ENCODE data around the gene CSTF1.

CSTF1 gene

DNA sequence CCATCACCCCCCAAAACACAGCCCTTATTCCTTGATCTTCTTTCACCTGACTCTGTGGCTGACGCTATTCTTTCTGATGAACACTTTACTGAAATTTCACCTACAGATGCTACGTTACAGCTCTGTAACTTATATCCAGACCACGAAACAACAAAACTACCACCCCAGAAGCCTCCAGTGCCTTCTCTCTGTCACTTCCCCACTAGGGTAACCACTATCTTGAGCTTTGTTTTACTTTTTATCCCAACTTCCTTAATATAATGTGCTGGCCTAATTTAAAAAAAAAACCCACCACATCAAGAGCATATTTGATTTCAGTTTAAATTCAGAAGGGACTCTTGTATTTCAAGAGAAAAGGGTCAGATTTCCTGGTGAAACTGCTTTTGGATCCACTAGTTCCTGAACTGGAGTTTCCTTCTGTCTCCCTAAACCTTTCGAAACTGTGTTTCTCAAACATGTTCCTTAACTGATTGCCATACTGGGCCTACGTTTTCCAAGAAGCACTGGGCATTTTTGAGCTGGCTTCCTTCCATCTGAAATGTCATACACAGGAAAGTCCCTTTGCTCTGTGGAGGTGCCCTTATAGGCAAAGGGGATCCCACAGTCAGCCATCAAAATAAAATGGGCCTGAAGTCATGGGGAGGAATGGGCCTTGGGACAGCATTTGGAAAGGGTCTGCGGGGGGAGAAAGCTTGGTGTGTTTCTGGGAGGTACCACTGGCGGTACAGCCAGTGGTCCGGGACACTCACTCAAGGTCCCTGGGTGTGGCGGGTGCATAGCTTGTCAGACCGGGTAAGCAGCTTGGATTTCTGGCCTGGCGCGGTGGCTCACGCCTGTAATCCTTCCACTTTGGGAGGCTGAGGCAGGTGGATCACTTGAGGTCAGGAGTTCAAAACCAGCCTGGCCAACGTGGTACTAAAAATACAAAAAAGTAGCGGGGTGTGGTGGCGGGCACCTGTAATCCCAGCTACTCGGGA is 50.2 kb downstream of the CSTF1 start:
- H3K27me3 ChIP-seq (ENCODE audit: control insufficient read depth, insufficient read depth, low read length): no peaks in the 10 kb centered on the region
- H3K9ac ChIP-seq (ENCODE audit: low read length): no peak overlapping the region
- no peak overlapping the region for H3K4me3 ChIP-seq (ENCODE audit: low read depth, low read length)
- no peaks in the 10 kb centered on the region for H3K36me3 ChIP-seq (ENCODE audit: control insufficient read depth, insufficient read depth, low read length)
- no peak overlapping the region for H3K27ac ChIP-seq (ENCODE audit: low read depth, low read length)
- H3K9me3 ChIP-seq (ENCODE audit: control insufficient read depth, insufficient read depth, low read depth, low read length): no peaks in the 10 kb centered on the region
- H3K4me1 ChIP-seq (ENCODE audit: control insufficient read depth, insufficient read depth, low read length): peaks cover 10% of the 10 kb centered on the region; the same call in 1 of the 2 replicates

DNA sequence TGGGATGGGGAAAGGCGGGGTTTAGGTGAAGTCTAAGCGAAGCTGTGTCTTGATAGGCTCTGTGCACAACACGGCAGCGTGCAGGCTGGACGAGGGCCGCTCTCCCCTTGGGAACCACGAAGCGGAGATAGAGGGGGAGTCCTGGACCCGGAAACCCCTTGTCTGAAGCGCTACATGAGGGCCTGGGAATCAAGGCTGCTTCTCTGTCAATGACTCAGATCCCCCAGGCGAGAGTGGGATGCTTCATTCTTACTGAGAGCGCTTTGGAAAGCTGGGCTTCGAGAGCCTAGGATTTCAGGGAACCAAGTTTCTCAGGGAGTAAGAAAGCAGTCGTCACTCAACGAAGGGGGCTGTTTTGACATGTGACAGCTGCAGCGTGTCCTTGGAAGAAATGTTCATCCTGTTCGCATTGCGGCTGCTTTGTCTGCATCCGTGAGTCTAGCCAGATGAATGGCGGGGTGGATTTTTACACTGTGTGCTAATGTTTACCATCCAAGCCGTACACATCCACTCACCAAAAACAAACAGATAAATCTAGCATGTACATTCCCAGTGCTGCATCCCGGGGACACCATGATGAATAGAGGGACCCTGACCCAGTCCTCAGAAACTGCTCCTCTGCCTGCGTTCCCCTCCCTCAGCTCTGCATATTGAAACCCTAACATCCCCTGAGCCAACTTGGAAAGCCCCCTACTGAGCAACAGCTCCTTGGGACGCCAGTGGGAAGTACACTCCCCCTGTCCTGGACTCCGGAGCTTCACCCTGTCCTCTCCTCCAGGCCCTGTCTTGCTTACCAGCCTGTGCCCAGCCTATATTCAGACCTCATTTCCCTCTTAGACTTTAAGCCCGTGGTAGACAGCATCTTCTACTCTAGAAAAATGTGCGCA is 51.5 kb downstream of the CSTF1 start:
- Histone ChIP-seq H3K9ac (ENCODE audit: low read length) (no peak overlapping the region), H3K27ac (ENCODE audit: low read depth, low read length) (no peak overlapping the region), H3K36me3 (ENCODE audit: control insufficient read depth, insufficient read depth, low read length) (no peaks in the 10 kb centered on the region), H3K4me3 (ENCODE audit: low read depth, low read length) (no peak overlapping the region), H3K4me1 (ENCODE audit: control insufficient read depth, insufficient read depth, low read length) (peaks cover 10% of the 10 kb centered on the region; the same call in 1 of the 2 replicates), H3K27me3 (ENCODE audit: control insufficient read depth, insufficient read depth, low read length) (no peaks in the 10 kb centered on the region), H3K9me3 (ENCODE audit: control insufficient read depth, insufficient read depth, low read depth, low read length) (no peaks in the 10 kb centered on the region)

DNA sequence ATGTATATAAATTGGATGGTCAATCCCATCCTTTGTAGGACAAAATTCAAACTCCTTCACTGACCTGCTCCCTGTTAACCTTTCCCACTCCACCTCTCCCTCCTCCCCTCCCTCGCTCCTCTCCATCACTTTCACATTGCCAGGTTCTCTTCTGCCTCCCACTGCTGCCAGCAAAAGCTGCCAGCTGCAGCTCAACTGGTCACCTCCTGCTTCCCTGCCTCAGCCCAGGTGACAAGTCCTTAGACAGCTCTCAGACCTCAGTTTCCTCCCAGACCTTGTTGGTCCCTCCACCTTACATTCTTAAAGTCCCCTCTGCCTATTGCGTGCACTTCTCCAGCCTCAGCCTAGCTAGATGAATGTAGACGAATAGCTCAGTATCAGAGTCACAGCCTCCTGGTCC is 52.7 kb downstream of the CSTF1 start:
- Histone ChIP-seq H3K4me1 (ENCODE audit: control insufficient read depth, insufficient read depth, low read length) (peaks cover 10% of the 10 kb centered on the region; the same call in 1 of the 2 replicates), H3K9ac (ENCODE audit: low read length) (no peak overlapping the region), H3K4me3 (ENCODE audit: low read depth, low read length) (no peak overlapping the region), H3K9me3 (ENCODE audit: control insufficient read depth, insufficient read depth, low read depth, low read length) (no peaks in the 10 kb centered on the region), H3K36me3 (ENCODE audit: control insufficient read depth, insufficient read depth, low read length) (no peaks in the 10 kb centered on the region), H3K27ac (ENCODE audit: low read depth, low read length) (no peak overlapping the region), H3K27me3 (ENCODE audit: control insufficient read depth, insufficient read depth, low read length) (no peaks in the 10 kb centered on the region)

DNA sequence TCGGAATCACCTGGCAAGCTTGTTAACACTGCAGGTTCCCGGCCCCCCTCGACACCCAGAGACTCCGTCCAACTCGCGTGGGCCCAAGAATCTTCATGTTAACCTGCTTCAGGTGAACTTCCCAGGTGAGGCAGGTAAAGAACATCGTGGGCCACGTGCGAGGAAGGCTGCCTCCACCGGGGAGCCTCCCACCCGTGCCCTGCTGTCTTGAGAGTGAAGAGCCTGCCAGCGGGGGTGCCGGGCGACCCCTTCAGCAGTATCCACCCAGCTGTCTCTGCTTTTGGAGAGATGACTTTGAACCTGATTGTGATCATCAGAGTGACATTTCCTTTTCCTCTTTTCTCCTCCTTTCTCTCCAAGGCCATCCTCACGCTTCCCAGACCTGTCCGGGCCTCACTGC is 53.1 kb downstream of the CSTF1 start:
- Histone ChIP-seq H3K27ac (ENCODE audit: low read depth, low read length) (no peak overlapping the region), H3K9ac (ENCODE audit: low read length) (no peak overlapping the region), H3K27me3 (ENCODE audit: control insufficient read depth, insufficient read depth, low read length) (no peaks in the 10 kb centered on the region), H3K36me3 (ENCODE audit: control insufficient read depth, insufficient read depth, low read length) (no peaks in the 10 kb centered on the region), H3K4me1 (ENCODE audit: control insufficient read depth, insufficient read depth, low read length) (peaks cover 10% of the 10 kb centered on the region; the same call in 1 of the 2 replicates), H3K4me3 (ENCODE audit: low read depth, low read length) (no peak overlapping the region), H3K9me3 (ENCODE audit: control insufficient read depth, insufficient read depth, low read depth, low read length) (no peaks in the 10 kb centered on the region)

DNA sequence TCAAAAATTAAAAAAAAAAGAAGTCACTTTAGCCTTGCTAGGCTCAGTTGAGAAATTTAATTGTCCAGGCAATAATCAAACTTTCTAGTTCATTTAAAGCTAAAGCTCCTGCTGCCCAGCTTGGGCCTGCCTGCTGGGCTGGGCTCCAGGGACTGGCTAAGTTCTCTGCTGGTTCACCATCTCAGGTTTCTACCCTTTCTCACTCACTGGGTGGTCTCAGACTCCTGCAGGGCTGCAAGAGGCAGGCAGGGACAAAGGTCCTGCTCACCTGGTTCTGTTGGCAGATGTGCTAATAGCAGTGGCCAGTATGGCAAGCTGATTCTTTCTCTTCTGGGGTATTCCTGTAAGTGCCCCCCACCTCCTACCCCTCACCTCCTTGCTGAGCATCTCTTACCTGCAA is 54.8 kb downstream of the CSTF1 start:
- Histone ChIP-seq H3K27me3 (ENCODE audit: control insufficient read depth, insufficient read depth, low read length) (peaks cover 6% of the 10 kb centered on the region), H3K36me3 (ENCODE audit: control insufficient read depth, insufficient read depth, low read length) (no peaks in the 10 kb centered on the region), H3K4me1 (ENCODE audit: control insufficient read depth, insufficient read depth, low read length) (peaks cover 10% of the 10 kb centered on the region; the same call in 1 of the 2 replicates), H3K27ac (ENCODE audit: low read depth, low read length) (no peak overlapping the region), H3K9me3 (ENCODE audit: control insufficient read depth, insufficient read depth, low read depth, low read length) (no peaks in the 10 kb centered on the region), H3K4me3 (ENCODE audit: low read depth, low read length) (no peak overlapping the region), H3K9ac (ENCODE audit: low read length) (no peak overlapping the region)

DNA sequence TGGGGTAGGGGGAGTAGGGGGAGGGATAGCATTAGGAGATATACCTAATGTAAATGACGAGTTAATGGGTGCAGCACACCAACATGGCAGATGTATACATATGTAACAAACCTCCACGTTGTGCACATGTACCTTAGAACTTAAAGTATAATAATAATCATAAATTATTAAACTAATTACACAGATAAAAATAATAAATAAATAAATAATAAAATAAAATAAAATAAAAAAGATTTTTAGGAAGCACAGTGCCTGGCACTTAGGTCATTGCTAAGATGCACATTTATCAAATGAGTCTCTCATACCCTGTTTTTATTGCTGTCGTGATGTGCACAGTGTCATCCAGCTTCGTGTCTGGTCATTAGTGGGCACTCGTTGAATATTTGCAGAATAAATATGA is 57.0 kb downstream of the CSTF1 start:
- Histone ChIP-seq H3K4me3 (ENCODE audit: low read depth, low read length) (no peak overlapping the region), H3K27ac (ENCODE audit: low read depth, low read length) (no peak overlapping the region), H3K27me3 (ENCODE audit: control insufficient read depth, insufficient read depth, low read length) (peaks cover 8% of the 10 kb centered on the region), H3K9me3 (ENCODE audit: control insufficient read depth, insufficient read depth, low read depth, low read length) (no peaks in the 10 kb centered on the region), H3K9ac (ENCODE audit: low read length) (no peak overlapping the region), H3K4me1 (ENCODE audit: control insufficient read depth, insufficient read depth, low read length) (peaks cover 5% of the 10 kb centered on the region; the same call in 1 of the 2 replicates), H3K36me3 (ENCODE audit: control insufficient read depth, insufficient read depth, low read length) (no peaks in the 10 kb centered on the region)

DNA sequence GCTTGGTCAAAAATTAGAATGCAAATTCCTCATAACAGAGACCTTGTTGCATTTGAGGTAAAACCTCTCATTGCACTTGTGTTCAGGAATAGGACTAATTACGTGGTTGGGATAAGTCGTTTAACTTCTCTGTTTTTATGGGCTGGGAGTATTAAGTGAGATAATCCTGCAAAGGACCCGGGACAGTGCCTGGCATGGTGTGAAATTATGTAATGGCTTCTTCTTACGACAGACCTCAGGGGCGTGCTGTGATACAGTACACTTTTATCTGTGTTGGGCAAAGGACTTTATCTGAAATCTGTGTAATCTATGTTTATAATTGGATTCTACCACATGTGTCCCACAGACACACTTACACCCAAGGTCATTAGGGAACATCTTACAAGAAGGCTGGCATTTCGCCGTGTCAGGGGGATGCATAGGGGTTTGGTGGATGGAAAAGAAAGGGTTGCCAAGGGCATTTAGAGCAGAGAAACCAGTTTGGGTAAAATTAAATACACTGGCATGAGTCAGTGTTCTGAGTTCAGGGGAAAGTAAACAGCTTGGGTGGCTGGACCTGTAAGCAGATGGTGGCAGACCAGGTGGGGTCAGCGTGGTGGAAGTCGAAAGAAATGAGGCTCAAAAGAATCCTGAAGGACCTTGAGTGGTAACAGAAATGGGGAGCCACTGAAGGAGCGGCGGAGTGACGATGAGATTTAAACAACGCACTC is 58.8 kb downstream of the CSTF1 start:
- peaks cover 5% of the 10 kb centered on the region; the same call in 1 of the 2 replicates for H3K4me1 ChIP-seq (ENCODE audit: control insufficient read depth, insufficient read depth, low read length)
- no peak overlapping the region for H3K9ac ChIP-seq (ENCODE audit: low read length)
- peaks cover 8% of the 10 kb centered on the region for H3K27me3 ChIP-seq (ENCODE audit: control insufficient read depth, insufficient read depth, low read length)
- no peak overlapping the region for H3K27ac ChIP-seq (ENCODE audit: low read depth, low read length)
- no peaks in the 10 kb centered on the region for H3K9me3 ChIP-seq (ENCODE audit: control insufficient read depth, insufficient read depth, low read depth, low read length)
- no peaks in the 10 kb centered on the region for H3K36me3 ChIP-seq (ENCODE audit: control insufficient read depth, insufficient read depth, low read length)
- no peak overlapping the region for H3K4me3 ChIP-seq (ENCODE audit: low read depth, low read length)

DNA sequence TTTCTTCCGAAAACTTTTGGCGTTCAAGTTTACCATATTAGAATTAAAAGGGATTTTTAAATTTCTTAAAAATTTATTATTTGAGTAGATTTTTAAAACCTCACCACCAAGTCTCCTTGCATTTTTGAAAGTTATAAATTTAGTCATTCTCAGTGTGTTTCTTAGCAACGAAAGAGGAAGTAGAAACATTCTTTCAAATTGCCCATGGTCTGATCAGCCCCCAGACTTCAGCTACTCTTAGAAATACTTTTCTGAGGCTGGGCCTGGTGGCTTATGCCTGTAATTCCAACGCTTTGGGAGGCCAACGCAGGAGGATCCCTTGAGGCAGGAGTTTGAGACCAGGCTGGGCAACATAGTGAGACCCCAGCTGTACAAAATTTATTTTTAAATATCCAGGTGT is 60.9 kb downstream of the CSTF1 start:
- Histone ChIP-seq H3K9me3 (ENCODE audit: control insufficient read depth, insufficient read depth, low read depth, low read length) (no peaks in the 10 kb centered on the region), H3K27ac (ENCODE audit: low read depth, low read length) (no peak overlapping the region), H3K4me1 (ENCODE audit: control insufficient read depth, insufficient read depth, low read length) (no peaks in the 10 kb centered on the region), H3K27me3 (ENCODE audit: control insufficient read depth, insufficient read depth, low read length) (peaks cover 10% of the 10 kb centered on the region), H3K9ac (ENCODE audit: low read length) (no peak overlapping the region), H3K4me3 (ENCODE audit: low read depth, low read length) (no peak overlapping the region), H3K36me3 (ENCODE audit: control insufficient read depth, insufficient read depth, low read length) (no peaks in the 10 kb centered on the region)

DNA sequence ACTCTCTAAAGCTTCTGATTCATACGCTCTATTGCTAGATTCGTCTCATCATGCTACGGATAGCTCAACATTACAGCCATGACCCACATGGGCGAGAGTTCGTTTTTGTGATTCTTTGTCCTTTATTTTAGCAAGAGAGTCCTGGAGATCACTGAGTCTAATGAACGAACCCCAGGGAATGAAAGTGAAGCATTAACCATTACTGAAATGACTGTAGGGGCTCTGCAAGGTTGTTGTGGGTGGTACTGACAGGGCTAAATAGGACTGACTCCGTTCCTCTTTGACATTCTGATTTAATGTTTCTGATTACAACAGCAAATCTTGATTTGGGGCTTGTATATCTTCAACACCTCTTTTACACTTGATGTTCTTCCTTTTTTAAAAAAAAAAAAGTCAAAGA is 62.3 kb downstream of the CSTF1 start:
- Histone ChIP-seq H3K9ac (ENCODE audit: low read length) (no peak overlapping the region), H3K27ac (ENCODE audit: low read depth, low read length) (no peak overlapping the region), H3K4me1 (ENCODE audit: control insufficient read depth, insufficient read depth, low read length) (no peaks in the 10 kb centered on the region), H3K4me3 (ENCODE audit: low read depth, low read length) (no peak overlapping the region), H3K9me3 (ENCODE audit: control insufficient read depth, insufficient read depth, low read depth, low read length) (no peaks in the 10 kb centered on the region), H3K27me3 (ENCODE audit: control insufficient read depth, insufficient read depth, low read length) (peaks cover 11% of the 10 kb centered on the region), H3K36me3 (ENCODE audit: control insufficient read depth, insufficient read depth, low read length) (no peaks in the 10 kb centered on the region)

Data from HUES6 (cell line).